DMS153 treated with DMSO at 0.1 percent for 48 hours (cell line): ENCODE data around the gene DDB1.
"Not testable (repeated sequence)": the region's sequence is repeated elsewhere in the genome, so short reads cannot be mapped to it uniquely, and the experiment has no call there.

Experiments
- DNase-seq: peaks from one replicate; lab custom pipeline; 2025; ENCODE audit not compliant: unreplicated experiment; lab: John Stamatoyannopoulos, UW

DDB1 gene

DNA sequence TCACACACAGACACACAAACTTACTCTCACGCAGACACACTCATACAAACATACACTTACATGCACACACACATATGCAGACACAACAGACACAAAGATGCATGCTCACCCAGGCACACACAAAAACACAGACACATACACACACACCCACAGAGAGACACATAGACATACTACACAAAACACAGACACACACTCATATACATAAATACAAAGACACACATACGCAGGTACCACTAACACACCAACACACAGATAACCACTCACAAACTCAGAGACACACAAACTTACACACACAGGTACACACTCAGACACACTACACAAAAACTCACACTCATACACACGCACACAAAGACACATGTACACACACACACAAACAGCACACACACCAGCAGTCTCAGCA is 60.2 kb downstream of the DDB1 start:
- DNase-seq = no peak

GRCh38 chr11:61270354-61271076 is 62.4 kb downstream of the DDB1 start:
- DNase-seq = no peak

DNA sequence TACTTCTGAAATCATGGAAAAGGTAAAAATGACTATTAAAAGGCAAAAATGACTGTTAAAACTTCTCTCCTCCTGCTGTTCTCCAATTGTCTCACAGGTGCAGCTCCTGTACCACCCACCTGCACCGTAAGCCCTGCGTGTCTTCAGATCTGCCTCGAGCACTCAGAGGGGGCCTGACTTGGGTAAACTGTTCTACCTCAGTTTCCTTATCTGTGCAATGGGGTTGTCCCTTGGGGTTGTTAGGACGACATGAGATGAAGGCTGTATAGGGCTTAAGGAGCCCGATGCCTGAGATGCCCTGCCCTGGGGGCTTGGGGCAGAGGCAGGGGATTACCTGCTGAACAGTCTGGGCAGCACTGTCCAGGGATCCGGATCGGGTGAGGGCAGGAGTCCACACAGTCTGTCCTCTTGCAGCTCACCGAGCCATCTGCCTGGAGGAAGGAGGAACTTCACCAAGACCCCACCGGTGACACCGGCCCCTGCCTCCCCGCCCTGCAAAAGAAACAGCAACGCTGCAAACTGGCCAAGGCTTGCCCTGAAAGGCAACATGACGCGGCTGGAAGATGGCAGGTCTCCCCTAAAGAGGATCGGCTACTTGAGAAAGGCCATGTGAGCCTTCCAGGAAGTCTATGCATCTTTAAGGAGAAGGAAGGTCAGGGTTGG is 64.2 kb downstream of the DDB1 start:
- DNase-seq = no peak

DNA sequence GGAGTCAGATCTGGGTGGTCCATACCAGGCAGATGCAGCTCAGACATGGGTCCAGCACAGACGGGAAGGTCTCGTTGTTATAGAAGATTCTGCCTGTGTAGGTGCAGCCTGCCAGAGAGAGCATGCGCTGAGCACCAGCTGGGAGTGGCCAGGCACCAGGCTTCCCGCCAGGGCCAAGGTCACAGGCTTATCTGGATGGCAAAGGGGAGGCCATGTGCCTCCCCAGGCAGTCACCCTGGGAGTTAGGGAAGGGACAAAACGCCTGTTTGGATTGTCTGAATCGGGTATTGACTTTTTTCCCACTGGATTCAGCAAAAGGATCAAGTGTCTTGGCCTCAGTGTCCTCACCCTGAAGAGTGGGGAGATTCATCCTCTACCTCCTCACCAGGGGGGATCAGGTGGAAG is 65.5 kb downstream of the DDB1 start:
- no peak for DNase-seq

GRCh38 chr11:61266602-61267001 is 66.3 kb downstream of the DDB1 start:
- no peak for DNase-seq

DNA sequence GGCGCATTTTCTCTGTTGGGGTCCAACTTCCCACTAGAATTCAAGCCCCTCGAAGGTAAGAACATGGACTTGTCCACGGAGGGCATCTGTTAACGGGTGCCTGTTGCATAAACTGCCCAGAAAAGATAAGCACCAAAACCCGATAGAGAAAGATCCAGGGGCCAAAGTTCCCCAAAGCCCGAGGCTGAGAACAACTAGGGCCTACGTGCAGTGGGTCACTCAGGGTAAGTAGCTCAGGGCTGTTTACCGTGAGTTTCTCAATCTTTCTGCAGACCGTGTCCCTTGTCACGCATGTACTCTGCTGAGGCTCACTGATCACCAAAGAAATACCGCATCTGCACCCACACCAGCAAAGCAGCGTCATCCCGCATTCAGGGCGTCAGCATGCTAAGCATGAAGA is 67.5 kb downstream of the DDB1 start:
- DNase-seq = no peak

DNA sequence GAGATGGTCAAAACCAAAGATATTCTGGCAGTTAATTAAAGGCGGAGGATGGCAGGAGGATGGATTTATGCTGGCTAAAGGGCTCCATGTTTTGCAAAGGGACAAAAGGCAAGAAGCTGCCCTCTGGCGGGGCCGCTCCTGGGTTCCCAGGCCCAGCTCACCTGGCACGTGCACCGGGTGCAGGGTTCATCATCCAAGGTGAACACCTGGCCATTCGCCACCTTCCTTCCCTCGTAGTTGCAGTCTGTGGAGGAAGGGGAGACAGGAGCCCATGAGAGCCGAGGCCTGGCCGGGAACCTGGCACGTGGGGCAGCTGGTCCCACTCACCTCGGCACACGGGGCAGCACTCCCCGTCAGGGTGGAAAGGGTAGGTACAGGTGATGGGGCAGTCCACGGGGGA is 68.1 kb downstream of the DDB1 start:
- DNase-seq = no peak

- DNase-seq = no peak
These were observed 68.5 kb downstream of the DDB1 start for GRCh38 chr11:61264371-61264770.

DNA sequence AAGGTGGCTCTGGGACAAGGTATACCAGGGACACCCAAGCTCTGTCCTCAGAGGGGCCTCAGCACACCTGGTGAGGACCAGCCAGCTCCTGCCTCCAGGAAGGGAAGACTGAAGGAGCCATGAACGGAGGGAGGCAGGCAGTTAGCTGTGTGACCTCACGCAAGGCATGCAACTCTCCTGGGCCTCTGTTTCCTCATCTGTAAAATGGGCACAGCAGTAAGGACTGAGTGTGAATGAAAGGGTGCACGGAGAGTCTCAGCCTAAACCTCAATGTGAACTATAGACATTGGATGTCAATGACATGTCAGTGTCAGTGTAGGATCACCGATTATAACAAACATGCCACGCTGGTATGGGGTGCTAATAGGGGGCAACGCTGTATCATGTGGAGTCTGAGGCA is 73.5 kb downstream of the DDB1 start:
- no peak for DNase-seq

- DNase-seq = no peak
These were observed 74.4 kb downstream of the DDB1 start for GRCh38 chr11:61258546-61258945.

DNA sequence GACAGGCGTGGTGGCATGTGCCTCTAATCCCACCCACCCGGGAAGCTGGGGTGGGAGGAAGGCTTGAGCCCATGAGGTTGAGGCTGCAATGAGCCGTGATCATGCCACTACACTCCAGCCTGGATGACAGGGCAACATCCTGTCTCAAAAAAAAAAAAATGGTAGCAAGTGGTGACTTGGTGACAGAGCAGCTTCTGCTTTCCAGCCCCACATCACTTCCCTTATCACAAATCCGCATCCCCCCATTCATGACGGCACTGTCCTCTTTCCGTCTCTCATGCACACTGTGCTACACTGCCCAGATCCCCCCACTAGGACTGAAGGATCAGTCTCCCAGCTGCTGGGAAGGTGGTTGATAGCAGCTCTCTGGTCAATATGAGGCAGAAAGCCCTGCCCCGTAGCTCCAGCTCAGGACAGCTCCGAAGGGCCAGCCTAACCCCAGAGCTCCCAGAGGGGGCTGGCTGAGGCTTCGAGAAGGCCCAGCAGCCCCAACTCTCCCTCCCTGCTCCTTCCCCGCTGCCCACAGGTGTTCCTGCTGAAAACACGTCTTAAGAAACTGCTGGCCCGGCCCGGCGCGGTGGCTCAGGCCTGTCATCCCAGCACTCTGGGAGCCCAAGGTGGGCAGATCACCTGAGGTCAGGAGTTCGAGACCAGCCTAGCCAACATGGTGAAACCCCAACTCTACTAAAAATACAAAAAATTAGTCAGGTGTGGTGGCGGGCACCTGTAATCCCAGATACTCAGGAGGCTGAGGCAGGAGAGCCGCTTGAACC is 76.0 kb downstream of the DDB1 start:
- DNase-seq = no peak

DNA sequence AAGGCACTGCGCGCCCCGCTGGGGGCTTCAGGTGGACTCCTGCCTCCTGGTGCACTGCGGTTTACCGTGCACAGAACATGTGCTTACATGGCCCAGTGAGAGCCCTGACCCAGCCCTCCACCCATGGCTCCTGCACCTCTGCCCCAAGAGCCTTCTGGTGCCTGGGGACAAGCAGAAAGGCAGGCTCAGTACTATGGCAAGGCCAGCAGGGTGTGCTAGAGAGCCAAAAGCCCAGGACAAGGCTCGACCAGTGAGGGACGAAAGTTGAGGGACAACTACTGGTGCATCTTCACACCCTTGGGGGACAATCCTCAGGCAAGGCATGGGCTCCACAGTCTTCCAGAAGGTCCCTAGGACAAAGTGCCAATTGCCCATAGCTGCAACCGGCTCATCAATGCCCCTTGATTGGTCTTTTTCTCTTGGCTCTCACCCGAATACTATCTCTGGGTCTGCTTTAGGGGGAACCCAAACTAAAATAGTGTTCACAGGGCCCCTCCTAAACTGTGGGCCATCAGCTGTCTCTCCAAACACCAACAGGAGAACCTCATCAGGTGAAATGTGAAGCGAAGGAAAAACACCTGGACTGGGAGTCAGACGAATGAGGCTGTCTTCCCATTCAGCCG is 78.4 kb downstream of the DDB1 start:
- DNase-seq = peak; percentile 50

DNA sequence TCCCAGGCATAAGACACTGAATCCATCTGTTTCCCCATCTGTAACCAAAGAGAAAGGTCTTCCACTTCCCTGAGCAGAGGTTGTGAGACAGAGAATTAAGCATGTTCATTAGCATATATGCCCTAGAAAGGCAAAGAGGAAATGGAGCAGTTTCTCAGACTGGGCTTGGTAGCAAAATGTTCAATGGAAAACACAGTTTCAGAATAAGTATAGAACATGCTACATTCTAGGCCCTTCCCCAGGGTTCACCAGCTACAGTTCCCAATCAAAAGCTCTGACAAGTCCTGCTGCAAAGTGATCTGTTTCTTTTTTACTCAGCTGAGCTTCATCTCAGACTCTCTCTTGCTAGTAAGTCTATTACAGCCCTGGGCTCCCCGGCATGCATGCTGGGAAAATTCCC is 80.6 kb downstream of the DDB1 start:
- not testable (repeated sequence) for DNase-seq

- not testable (repeated sequence) for DNase-seq
These were observed 81.8 kb downstream of the DDB1 start for GRCh38 chr11:61250796-61251765.
